HepG2 (cell line): ENCODE results near the gene CCL5. TPM values are rescaled to one million over a fixed set of nuclear protein-coding genes. Genes with fewer than 3 reads are reported as not detected.

Source experiments
- ATAC-seq: fragments of 200-7000 bp; cut with Tn5 transposase; 3 replicates; pipeline ENCODE4 v1.9.1; 2020; ENCODE audit warnings: mild to moderate bottlenecking, moderate library complexity
- BruUV-seq: library from RNA; stranded (reverse); fragments of 400-500 nt; replicated peaks from 2 replicates; lab custom pipeline; 2021; lab: Mats Ljungman, UMichigan
- CTCF ChIA-PET: fragments of 300-600 bp; formaldehyde crosslinking; extraction: SDS; loops from one replicate; lab custom pipeline; 2021; ENCODE audit warnings: low total read pairs, inconsistent platforms, low intra/inter-chr PET ratio; lab: Yijun Ruan, JAX
- POLR2A ChIA-PET: fragments of 350-600 bp; sonication (Branson Sonifier 250); formaldehyde crosslinking; loops from one replicate; lab custom pipeline; 2020; ENCODE audit warnings: antibody characterized with exemption, inconsistent platforms; lab: Yijun Ruan, JAX
- DNase-seq: peaks from one replicate; pipeline ENCODE4 v3.0.0-alpha.2; 2015; ENCODE audit warnings: low spot score
- FAIRE-seq: peaks from 3 replicates; lab custom pipeline; 2011; peaks lifted over from hg19 to GRCh38; lab: Jason Lieb, UNC
- H2AFZ ChIP-seq: one replicate; pipeline ENCODE4 v1.6.1; 2011; ENCODE audit warnings: low read length, inconsistent platforms
- H3K27ac ChIP-seq: fragments of 300-600 bp; 3 replicates; pipeline ENCODE4 v1.8.0; 2011; ENCODE audit warnings: mixed run types, mild to moderate bottlenecking, mixed read lengths, low read length, inconsistent platforms; ENCODE audit not compliant: insufficient read depth; ENCODE audit errors: extremely low read length
- H3K27me3 ChIP-seq, 2 experiments: fragments of 200-600 bp in 1 of 2; 2 replicates in 1 of 2; 3 replicates in 1 of 2; pipeline versions ENCODE4 v1.6.0 to v1.8.0; 2011; ENCODE audit warnings: low read length in 2 of 2, mild to moderate bottlenecking in 2 of 2, moderate library complexity in 2 of 2, inconsistent platforms in 1 of 2; ENCODE audit not compliant: insufficient read depth in 2 of 2, control insufficient read depth in 1 of 2
- H3K36me3 ChIP-seq, 2 experiments: fragments of 200-600 bp in 1 of 2; replicated peaks in 1 of 2; 2 replicates in 1 of 2; 3 replicates in 1 of 2; pipeline versions ENCODE4 v1.5.1 to v1.8.0; 2011; ENCODE audit warnings: low read length in 2 of 2, inconsistent platforms in 1 of 2; ENCODE audit not compliant: insufficient read depth in 2 of 2, control insufficient read depth in 1 of 2
- H3K4me1 ChIP-seq: 2 replicates; pipeline ENCODE4 v1.5.1; 2012; ENCODE audit warnings: low read length, inconsistent platforms; ENCODE audit not compliant: insufficient read depth
- H3K4me2 ChIP-seq: 2 replicates; pipeline ENCODE4 v1.6.0; 2011; ENCODE audit warnings: low read depth, low read length, inconsistent platforms
- H3K4me3 ChIP-seq, 3 experiments: fragments of 200-600 bp in 1 of 3; sonication (generic), shearing (Covaris generic) in 1 of 3; replicated peaks in 1 of 3; 2 replicates each; pipeline ENCODE4 v1.5.1; 2011 to 2016; ENCODE audit warnings: low read length in 3 of 3, inconsistent platforms in 2 of 3, low read depth in 2 of 3, mild to moderate bottlenecking in 2 of 3, control low read depth in 1 of 3, mixed read lengths in 1 of 3; ENCODE audit not compliant: insufficient read depth in 1 of 3
- H3K79me2 ChIP-seq: one replicate; pipeline ENCODE4 v1.6.1; 2011; ENCODE audit warnings: low read length, inconsistent platforms; ENCODE audit not compliant: insufficient read depth
- H3K9ac ChIP-seq: 2 replicates; pipeline ENCODE4 v1.6.0; 2011; ENCODE audit warnings: mild to moderate bottlenecking, low read depth, low read length, inconsistent platforms; ENCODE audit not compliant: insufficient read depth
- H3K9me3 ChIP-seq: 2 replicates; pipeline ENCODE4 v1.5.1; 2012; ENCODE audit warnings: mild to moderate bottlenecking, low read length
- H4K20me1 ChIP-seq: 2 replicates; pipeline ENCODE4 v1.6.0; 2011; ENCODE audit warnings: inconsistent platforms, mild to moderate bottlenecking, low read length, moderate library complexity; ENCODE audit not compliant: insufficient read depth
- FOXJ3 ChIP-seq: sonication (generic); formaldehyde crosslinking; IDR thresholded peaks from 2 replicates; pipeline ENCODE4 v1.4.0; 2020; ENCODE audit warnings: missing genetic modification reagents, mild to moderate bottlenecking, borderline replicate concordance
- ZNF431 ChIP-seq: sonication (generic); formaldehyde crosslinking; IDR thresholded peaks from 2 replicates; pipeline ENCODE4 v1.9.0; 2022; ENCODE audit warnings: missing genetic modification reagents, low read depth, mild to moderate bottlenecking, borderline replicate concordance
- ZNF557 ChIP-seq: sonication (generic); formaldehyde crosslinking; IDR thresholded peaks from 2 replicates; pipeline ENCODE4 v1.4.0; 2020; ENCODE audit warnings: missing genetic modification reagents
- WGBS: methylation state at CpG from one replicate; pipeline ENCODE4 v1.1.6; 2017; ENCODE audit warnings: low lambda C conversion rate; 5-methylcytosine and 5-hydroxymethylcytosine counted together
- in situ Hi-C: cut with HindIII; loops from 2 replicates; pipeline ENCODE4 v1.10.0; 2017; ENCODE audit warnings: low pct_unique_long_range_greater_than_20kb; ENCODE audit not compliant: extremely low pct_ligation_motif_present
- intact Hi-C: fragments of 100-400 bp; cut with micrococcal nuclease; formaldehyde crosslinking; loops from one replicate; pipeline ENCODE4 v1.10.0; 2022; ENCODE audit not compliant: unreplicated experiment
- polyA plus RNA-seq, 8 experiments: library from polyadenylated mRNA; depleted of rRNA in 3 of 8; stranded (reverse) in 7 of 8; unstranded in 1 of 8; fragments of >200 nt; fragmentation: Illumina TruSeq in 4 of 8; extraction: Trizol in 4 of 8; gene quantifications; 2 replicates each; pipeline versions ENCODE4 v1.2.1 to v1.2.3, GENCODE V29; 2011 to 2016; ENCODE audit warnings: low read depth in 4 of 8, missing spikeins in 1 of 8, mixed read lengths in 1 of 8; ENCODE audit not compliant: insufficient read depth in 1 of 8
- total RNA-seq, 5 experiments: library from RNA; depleted of rRNA; stranded (reverse); fragments of >200 nt; fragmentation: Illumina TruSeq; extraction: Trizol; gene quantifications; 2 replicates each; pipeline ENCODE4 v1.2.3, GENCODE V29; 2016; ENCODE audit warnings: low read depth in 1 of 5
- TF ChIP-seq, protein P1 (sequence below): sonication (generic); formaldehyde crosslinking; conservative IDR thresholded peaks from 2 replicates; pipeline ENCODE4 v1.4.0; 2020; ENCODE audit warnings: missing genetic modification reagents
- TF ChIP-seq, protein P2 (sequence below): sonication (generic); formaldehyde crosslinking; IDR thresholded peaks from 2 replicates; pipeline ENCODE4 v1.8.0; 2022; ENCODE audit warnings: mild to moderate bottlenecking, missing genetic modification reagents, moderate library complexity
- TF ChIP-seq, protein P3 (sequence below): sonication (generic); formaldehyde crosslinking; IDR thresholded peaks from 2 replicates; pipeline ENCODE4 v1.4.0; 2020; ENCODE audit warnings: missing genetic modification reagents

The CCL5 gene
- total and polyA plus RNA-seq, 2 of the 13 experiments (the other 11 are each of a cell fraction or from before 2014, with no cell fraction given) = 0.13 to 0.29 TPM

DNA sequence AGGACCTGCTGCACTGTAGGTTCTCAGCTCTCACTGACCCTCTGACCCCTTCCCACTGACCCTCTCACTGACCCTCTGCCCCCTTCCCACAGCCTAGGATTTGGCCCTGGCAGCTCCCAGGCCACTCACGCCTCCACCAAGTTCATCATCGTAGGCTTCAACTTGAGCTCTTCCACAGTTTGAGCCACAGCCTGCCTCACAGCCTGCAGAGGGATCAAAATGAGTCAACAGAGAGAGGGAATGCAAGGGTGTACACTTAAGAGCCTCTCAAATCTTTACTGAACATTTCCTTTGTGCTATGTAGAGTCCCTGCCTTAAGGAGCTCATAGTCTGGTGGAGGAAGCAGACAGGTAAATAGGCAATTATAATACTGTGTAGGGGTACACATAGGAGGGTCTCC lies 23.6 kb downstream of the CCL5 start (continued):
- TF ChIP-seq ZNF557 = no peak

DNA sequence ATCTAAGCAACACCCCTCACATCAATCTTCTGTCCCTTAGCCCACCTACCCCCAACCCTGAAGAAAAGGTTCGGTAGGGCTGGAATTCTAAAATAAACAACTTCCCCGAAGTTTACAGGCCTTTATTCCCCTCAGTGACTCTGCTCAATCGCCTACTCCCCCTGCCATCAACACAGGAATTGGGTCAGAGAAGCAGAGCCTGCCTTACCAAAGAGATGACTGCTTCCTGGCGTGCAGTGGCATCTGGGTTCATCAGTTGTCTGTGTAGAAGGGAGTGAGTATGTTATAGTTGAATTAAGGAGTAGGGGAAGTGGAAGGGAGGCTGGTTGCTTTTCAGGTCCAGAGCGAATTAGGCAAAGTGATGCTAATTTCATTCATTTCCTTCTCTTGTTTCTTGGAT lies 24.2 kb downstream of the CCL5 start:
- Histone ChIP-seq H3K9ac (no peak overlapping the region), H3K4me3 (no peak overlapping the region), H3K27ac (no peak overlapping the region), H3K4me1 (peaks cover 7% of the 10 kb centered on the region; the same call in 1 of the 2 replicates), H3K9me3 (no peaks in the 10 kb centered on the region), H4K20me1 (no peaks in the 10 kb centered on the region), H3K79me2 (no peaks in the 10 kb centered on the region), H3K36me3 (no peaks in the 10 kb centered on the region; a peak in 1 of 5 replicates), H3K4me2 (no peak overlapping the region), H2AFZ (no peak overlapping the region), H3K27me3 (no peaks in the 10 kb centered on the region)
- ChIA-PET CTCF (no interaction called here), POLR2A (no interaction called here)
- BruUV-seq = no TSS peak
- TF ChIP-seq FOXJ3 (CRISPR knock-in tag) = no peak
- TF ChIP-seq, protein P1, sequence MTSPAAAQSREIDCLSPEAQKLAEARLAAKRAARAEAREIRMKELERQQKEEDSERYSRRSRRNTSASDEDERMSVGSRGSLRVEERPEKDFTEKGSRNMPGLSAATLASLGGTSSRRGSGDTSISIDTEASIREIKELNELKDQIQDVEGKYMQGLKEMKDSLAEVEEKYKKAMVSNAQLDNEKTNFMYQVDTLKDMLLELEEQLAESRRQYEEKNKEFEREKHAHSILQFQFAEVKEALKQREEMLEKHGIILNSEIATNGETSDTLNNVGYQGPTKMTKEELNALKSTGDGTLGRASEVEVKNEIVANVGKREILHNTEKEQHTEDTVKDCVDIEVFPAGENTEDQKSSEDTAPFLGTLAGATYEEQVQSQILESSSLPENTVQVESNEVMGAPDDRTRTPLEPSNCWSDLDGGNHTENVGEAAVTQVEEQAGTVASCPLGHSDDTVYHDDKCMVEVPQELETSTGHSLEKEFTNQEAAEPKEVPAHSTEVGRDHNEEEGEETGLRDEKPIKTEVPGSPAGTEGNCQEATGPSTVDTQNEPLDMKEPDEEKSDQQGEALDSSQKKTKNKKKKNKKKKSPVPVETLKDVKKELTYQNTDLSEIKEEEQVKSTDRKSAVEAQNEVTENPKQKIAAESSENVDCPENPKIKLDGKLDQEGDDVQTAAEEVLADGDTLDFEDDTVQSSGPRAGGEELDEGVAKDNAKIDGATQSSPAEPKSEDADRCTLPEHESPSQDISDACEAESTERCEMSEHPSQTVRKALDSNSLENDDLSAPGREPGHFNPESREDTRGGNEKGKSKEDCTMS (CRISPR knock-in tag) = no peak
- no peak for TF ChIP-seq ZNF431 (CRISPR knock-in tag)
- TF ChIP-seq, protein P2, sequence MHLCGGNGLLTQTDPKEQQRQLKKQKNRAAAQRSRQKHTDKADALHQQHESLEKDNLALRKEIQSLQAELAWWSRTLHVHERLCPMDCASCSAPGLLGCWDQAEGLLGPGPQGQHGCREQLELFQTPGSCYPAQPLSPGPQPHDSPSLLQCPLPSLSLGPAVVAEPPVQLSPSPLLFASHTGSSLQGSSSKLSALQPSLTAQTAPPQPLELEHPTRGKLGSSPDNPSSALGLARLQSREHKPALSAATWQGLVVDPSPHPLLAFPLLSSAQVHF = no peak
- TF ChIP-seq, protein P3, sequence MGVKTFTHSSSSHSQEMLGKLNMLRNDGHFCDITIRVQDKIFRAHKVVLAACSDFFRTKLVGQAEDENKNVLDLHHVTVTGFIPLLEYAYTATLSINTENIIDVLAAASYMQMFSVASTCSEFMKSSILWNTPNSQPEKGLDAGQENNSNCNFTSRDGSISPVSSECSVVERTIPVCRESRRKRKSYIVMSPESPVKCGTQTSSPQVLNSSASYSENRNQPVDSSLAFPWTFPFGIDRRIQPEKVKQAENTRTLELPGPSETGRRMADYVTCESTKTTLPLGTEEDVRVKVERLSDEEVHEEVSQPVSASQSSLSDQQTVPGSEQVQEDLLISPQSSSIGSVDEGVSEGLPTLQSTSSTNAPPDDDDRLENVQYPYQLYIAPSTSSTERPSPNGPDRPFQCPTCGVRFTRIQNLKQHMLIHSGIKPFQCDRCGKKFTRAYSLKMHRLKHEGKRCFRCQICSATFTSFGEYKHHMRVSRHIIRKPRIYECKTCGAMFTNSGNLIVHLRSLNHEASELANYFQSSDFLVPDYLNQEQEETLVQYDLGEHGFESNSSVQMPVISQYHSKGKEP (CRISPR knock-in tag) = no peak
- in situ Hi-C loops (no loop called here), intact Hi-C loops (no loop called here)
- WGBS = 83% methylated on average over 5 of the region's 5 CpGs
- DNase-seq = no peak
- no peak for FAIRE-seq
- ATAC-seq = no peak
